Kidney capillary endothelial cell (primary cell): ENCODE results near the gene UACA.
A peak's percentile ranks its signal among the peaks of the same experiment; 100 is the strongest.

Experiments
- DNase-seq: peaks from one replicate; pipeline ENCODE4 v3.0.0-alpha.2; 2018; ENCODE audit warnings: low spot score

UACA gene

GRCh38 chr15:70659662-70660061 is 103.7 kb downstream of the UACA start:
- DNase-seq = no peak

GRCh38 chr15:70658641-70659040 is 104.7 kb downstream of the UACA start:
- DNase-seq = no peak

GRCh38 chr15:70653426-70653825 is 109.9 kb downstream of the UACA start:
- DNase-seq = no peak

- DNase-seq = no peak
These were observed 111.0 kb downstream of the UACA start for GRCh38 chr15:70652341-70652740.

- no peak for DNase-seq
These were observed 112.0 kb downstream of the UACA start for GRCh38 chr15:70651303-70651845.

- DNase-seq = peak; percentile 42
These were observed 112.6 kb downstream of the UACA start for GRCh38 chr15:70650567-70651302.

GRCh38 chr15:70647396-70647795 is 116.0 kb downstream of the UACA start:
- DNase-seq = no peak

- DNase-seq = no peak
These were observed 117.2 kb downstream of the UACA start for GRCh38 chr15:70646169-70646568.

GRCh38 chr15:70643783-70644125 is 119.6 kb downstream of the UACA start:
- DNase-seq = no peak

GRCh38 chr15:70643106-70643782 is 120.1 kb downstream of the UACA start:
- DNase-seq = no peak

- DNase-seq = no peak
These were observed 126.7 kb downstream of the UACA start for GRCh38 chr15:70636540-70637165.

- no peak for DNase-seq
These were observed 127.5 kb downstream of the UACA start for GRCh38 chr15:70635895-70636294.

- no peak for DNase-seq
These were observed 129.4 kb downstream of the UACA start for GRCh38 chr15:70633991-70634390.

- no peak for DNase-seq
These were observed 130.1 kb downstream of the UACA start for GRCh38 chr15:70633103-70633831.

- no peak for DNase-seq
These were observed 130.8 kb downstream of the UACA start for GRCh38 chr15:70632491-70633102.

GRCh38 chr15:70632079-70632478 is 131.3 kb downstream of the UACA start:
- no peak for DNase-seq

- DNase-seq = no peak
These were observed 133.6 kb downstream of the UACA start for GRCh38 chr15:70629735-70630273.

GRCh38 chr15:70628549-70628896 is 134.8 kb downstream of the UACA start:
- DNase-seq = no peak

GRCh38 chr15:70627734-70628548 is 135.4 kb downstream of the UACA start:
- no peak for DNase-seq

GRCh38 chr15:70627322-70627721 is 136.0 kb downstream of the UACA start:
- DNase-seq = no peak

- DNase-seq = no peak
These were observed 137.9 kb downstream of the UACA start for GRCh38 chr15:70625438-70625837.
